ENCODE data around the gene CPT1C. TPM values are rescaled to one million over a fixed set of nuclear protein-coding genes. Genes with fewer than 3 reads are reported as not detected.

The CPT1C gene
- total RNA-seq, 1 experiment from 2014 or later, result 20.4 TPM

- no peak for DNase-seq
- Histone ChIP-seq H3K27ac (no peak overlapping the region), H3K4me3 (no peak overlapping the region), H3K27me3 (no peaks in the 10 kb centered on the region), H3K9me3 (replicated peaks) (no peaks in the 10 kb centered on the region), H3K4me1 (no peaks in the 10 kb centered on the region), H3K36me3 (peaks cover 60% of the 10 kb centered on the region)
Measured at GRCh38 chr19:49655570-49656455, 35.1 kb upstream of the CPT1C start.

GRCh38 chr19:49656456-49657109, 34.3 kb upstream of the CPT1C start:
- Histone ChIP-seq H3K27me3 (no peaks in the 10 kb centered on the region), H3K4me1 (no peaks in the 10 kb centered on the region), H3K36me3 (peaks cover 59% of the 10 kb centered on the region), H3K9me3 (replicated peaks) (no peaks in the 10 kb centered on the region), H3K4me3 (no peak overlapping the region), H3K27ac (no peak overlapping the region)
- no peak for DNase-seq

- no peaks in the 10 kb centered on the region for H3K27me3 ChIP-seq
- DNase-seq, result no peak
- H3K36me3 ChIP-seq, result peaks cover 60% of the 10 kb centered on the region
- no peak overlapping the region for H3K27ac ChIP-seq
- H3K4me3 ChIP-seq, result no peak overlapping the region
- H3K9me3 ChIP-seq (replicated peaks), result no peaks in the 10 kb centered on the region
- no peaks in the 10 kb centered on the region for H3K4me1 ChIP-seq
Measured at GRCh38 chr19:49657493-49658138, 33.3 kb upstream of the CPT1C start.

- Histone ChIP-seq H3K27me3 (no peaks in the 10 kb centered on the region), H3K4me1 (no peaks in the 10 kb centered on the region)
Measured at GRCh38 chr19:49658139-49658517, 32.8 kb upstream of the CPT1C start.

GRCh38 chr19:49658566-49659442, 32.1 kb upstream of the CPT1C start:
- H3K4me1 ChIP-seq, result 0 out of 2 replicates have a peak, but pooled peaks cover under 1% of the 10 kb centered on the region
- peaks cover 52% of the 10 kb centered on the region for H3K36me3 ChIP-seq
- no peak for DNase-seq
- H3K9me3 ChIP-seq (replicated peaks), result no peaks in the 10 kb centered on the region
- no peak overlapping the region for H3K27ac ChIP-seq
- H3K4me3 ChIP-seq, result no peak overlapping the region
- no peaks in the 10 kb centered on the region for H3K27me3 ChIP-seq

More at GRCh38 chr19:49658139-49658517, 32.8 kb upstream of the CPT1C start:
- no peak for DNase-seq
- Histone ChIP-seq H3K4me3 (no peak overlapping the region), H3K36me3 (peaks cover 56% of the 10 kb centered on the region), H3K9me3 (replicated peaks) (no peaks in the 10 kb centered on the region), H3K27ac (no peak overlapping the region)

GRCh38 chr19:49660338-49660961, 30.5 kb upstream of the CPT1C start:
- peaks cover 37% of the 10 kb centered on the region for H3K36me3 ChIP-seq

GRCh38 chr19:49662011-49662410, 28.9 kb upstream of the CPT1C start:
- H3K36me3 ChIP-seq, result peaks cover 35% of the 10 kb centered on the region
- H3K4me3 ChIP-seq, result no peak overlapping the region
- no peaks in the 10 kb centered on the region for H3K9me3 ChIP-seq (replicated peaks)
- H3K27me3 ChIP-seq, result no peaks in the 10 kb centered on the region
- H3K4me1 ChIP-seq, result 0 out of 2 replicates have a peak, but pooled peaks cover 3% of the 10 kb centered on the region
- H3K27ac ChIP-seq, result no peak overlapping the region
- DNase-seq, result no peak

More at GRCh38 chr19:49660338-49660961, 30.5 kb upstream of the CPT1C start:
- no peak for DNase-seq
- H3K27me3 ChIP-seq, result no peaks in the 10 kb centered on the region
- H3K4me3 ChIP-seq, result no peak overlapping the region
- no peaks in the 10 kb centered on the region for H3K9me3 ChIP-seq (replicated peaks)
- no peak overlapping the region for H3K27ac ChIP-seq
- 0 out of 2 replicates have a peak, but pooled peaks cover 3% of the 10 kb centered on the region for H3K4me1 ChIP-seq

- peaks cover 27% of the 10 kb centered on the region for H3K36me3 ChIP-seq
- H3K4me1 ChIP-seq, result 0 out of 2 replicates have a peak, but pooled peaks cover 3% of the 10 kb centered on the region
- no peak for DNase-seq
- no peaks in the 10 kb centered on the region for H3K27me3 ChIP-seq
- H3K4me3 ChIP-seq, result no peak overlapping the region
- H3K27ac ChIP-seq, result no peak overlapping the region
- no peaks in the 10 kb centered on the region for H3K9me3 ChIP-seq (replicated peaks)
Measured at GRCh38 chr19:49663224-49663623, 27.7 kb upstream of the CPT1C start.

- H3K4me3 ChIP-seq, result peak overlapping the region; percentile 70
- DNase-seq, result peak; percentile 88 to 89
- peaks cover 18% of the 10 kb centered on the region for H3K36me3 ChIP-seq
- no peaks in the 10 kb centered on the region for H3K9me3 ChIP-seq (replicated peaks)
- H3K27ac ChIP-seq, result peak overlapping the region; percentile 26; the same call in 1 of the 2 replicates
- 0 out of 2 replicates have a peak, but pooled peaks cover 3% of the 10 kb centered on the region for H3K4me1 ChIP-seq
- no peaks in the 10 kb centered on the region for H3K27me3 ChIP-seq
Measured at GRCh38 chr19:49664171-49665035, 26.5 kb upstream of the CPT1C start.

GRCh38 chr19:49665036-49665350, 25.9 kb upstream of the CPT1C start:
- H3K9me3 ChIP-seq (replicated peaks), result no peaks in the 10 kb centered on the region
- peak overlapping the region; percentile 70 for H3K4me3 ChIP-seq
- DNase-seq, result no peak
- H3K4me1 ChIP-seq, result 0 out of 2 replicates have a peak, but pooled peaks cover 3% of the 10 kb centered on the region
- H3K36me3 ChIP-seq, result peaks cover 12% of the 10 kb centered on the region
- H3K27me3 ChIP-seq, result no peaks in the 10 kb centered on the region
- peak overlapping the region; percentile 26; the same call in 1 of the 2 replicates for H3K27ac ChIP-seq

- Histone ChIP-seq H3K27ac (peak within 1 kb of the TSS; percentile 26; the same call in 1 of the 2 replicates), H3K27me3 (no peaks in the 10 kb centered on the region), H3K9me3 (replicated peaks) (no peaks in the 10 kb centered on the region), H3K36me3 (peaks cover 9% of the 10 kb centered on the region), H3K4me1 (0 out of 2 replicates have a peak, but pooled peaks cover 3% of the 10 kb centered on the region), H3K4me3 (peak within 1 kb of the TSS; percentile 70)
- peak; percentile 96 to 97 for DNase-seq
Measured at GRCh38 chr19:49665351-49666119, 25.4 kb upstream of the CPT1C start, which contains the start of the genes BCL2L12 and IRF3. TSS of gene BCL2L12 (plus strand) at chr19:49665933. CDS start at chr19:49666693, 760 bp downstream. TSS of gene IRF3 (minus strand) at chr19:49665857. CDS start at chr19:49664838, 1,019 bp downstream.

GRCh38 chr19:49666120-49666444, 24.8 kb upstream of the CPT1C start:
- no peaks in the 10 kb centered on the region for H3K9me3 ChIP-seq (replicated peaks)
- H3K27me3 ChIP-seq, result no peaks in the 10 kb centered on the region
- DNase-seq, result no peak
- H3K27ac ChIP-seq, result peak overlapping the region; percentile 26; the same call in 1 of the 2 replicates
- peak overlapping the region; percentile 70 for H3K4me3 ChIP-seq
- H3K36me3 ChIP-seq, result peaks cover 8% of the 10 kb centered on the region
- H3K4me1 ChIP-seq, result 0 out of 2 replicates have a peak, but pooled peaks cover 3% of the 10 kb centered on the region
